Tibial nerve (tissue), 4 donors: ENCODE results near the gene NOD2. TPM values are rescaled to one million over a fixed set of nuclear protein-coding genes. Genes with fewer than 3 reads are reported as not detected.

Experiments used
- DNase-seq, 2 donors: peaks; one replicate each; pipeline ENCODE4 v3.0.0-alpha.2; 2019; ENCODE audit warnings: low spot score in 2 of 2
- H3K27ac ChIP-seq, 4 donors: fragments of 200-600 bp; sonication (generic) in 3 of 4; one replicate each; pipeline ENCODE4 v1.5.1; 2017 to 2019; ENCODE audit warnings: mild to moderate bottlenecking in 1 of 4
- H3K27me3 ChIP-seq, 2 donors: fragments of 200-600 bp; sonication (generic) in 1 of 2; one replicate each; pipeline versions ENCODE4 v1.5.1 to v1.6.0; 2017 to 2019
- H3K36me3 ChIP-seq, 3 donors: fragments of 200-600 bp; sonication (generic); one replicate each; pipeline ENCODE4 v1.5.1; 2018 to 2019
- H3K4me1 ChIP-seq, 4 donors: fragments of 200-600 bp; sonication (generic) in 3 of 4; one replicate each; pipeline ENCODE4 v1.5.1; 2017 to 2019
- H3K4me3 ChIP-seq, 4 donors: fragments of 200-600 bp; sonication (generic) in 3 of 4; one replicate each; pipeline ENCODE4 v1.5.1; 2017 to 2019; ENCODE audit warnings: mild to moderate bottlenecking in 1 of 4, moderate library complexity in 1 of 4
- H3K9me3 ChIP-seq, 4 donors: fragments of 200-600 bp; sonication (generic) in 3 of 4; one replicate each; pipeline ENCODE4 v1.5.1; 2017 to 2019
- CTCF ChIP-seq, 5 experiments: fragments of 200-600 bp in 3 of 5; fragments of 450-650 bp in 2 of 5; sonication (generic) in 3 of 5; IDR thresholded peaks; one replicate each; pipeline ENCODE4 v1.5.1; 2016 to 2019; ENCODE audit warnings: antibody characterized with exemption in 5 of 5, mild to moderate bottlenecking in 3 of 5, moderate library complexity in 2 of 5
- EP300 ChIP-seq, 2 donors: sonication (generic); formaldehyde crosslinking; IDR thresholded peaks; one replicate each; pipeline ENCODE4 v1.6.1; 2017; ENCODE audit warnings: antibody characterized with exemption in 2 of 2, mild to moderate bottlenecking in 1 of 2
- POLR2A ChIP-seq, 2 donors: fragments of 450-650 bp; IDR thresholded peaks; one replicate each; pipeline ENCODE4 v1.6.1; 2017; ENCODE audit warnings: antibody characterized with exemption in 2 of 2, mild to moderate bottlenecking in 2 of 2, moderate library complexity in 2 of 2
- WGBS, 2 donors: methylation state at CpG; one replicate each; pipeline ENCODE4 v1.1.5; 2018; 5-methylcytosine and 5-hydroxymethylcytosine counted together
- total RNA-seq, 4 donors: library from RNA; depleted of rRNA; stranded (reverse); fragments of >200 nt; gene quantifications; one replicate each; pipeline ENCODE4 v1.1.0, GENCODE V29; 2016

Gene NOD2
- total RNA-seq, 4 donors from 2014 or later: 1.3 to 10.2 (median 2.7) TPM

GRCh38 chr16:50765260-50765659 lies 71.9 kb downstream of the NOD2 start:
- WGBS, 2 donors: 94 to 97% methylated on average over 1 of the region's 1 CpG
- peaks cover 0 to 10% (median 4%) of the 10 kb centered on the region in 4 donors for H3K9me3 ChIP-seq
- H3K4me1 ChIP-seq: peaks cover 0 to 19% (median 1%) of the 10 kb centered on the region in 4 donors
- H3K27me3 ChIP-seq: no peaks in the 10 kb centered on the region
- TF ChIP-seq CTCF (IDR thresholded peaks at IDR 0.05) (no peak), POLR2A (IDR thresholded peaks at IDR 0.05) (no peak), EP300 (IDR thresholded peaks at IDR 0.05) (no peak)
- H3K27ac ChIP-seq: no peak overlapping the region
- H3K36me3 ChIP-seq: peaks cover 0 to 45% (median 0%) of the 10 kb centered on the region in 3 donors
- no peak for DNase-seq
- no peak overlapping the region for H3K4me3 ChIP-seq

- Histone ChIP-seq H3K4me3 (no peak overlapping the region), H3K27me3 (no peaks in the 10 kb centered on the region), H3K4me1 (peaks cover 0 to 18% (median 1%) of the 10 kb centered on the region in 4 donors), H3K9me3 (peaks cover 0 to 10% (median 4%) of the 10 kb centered on the region in 4 donors), H3K27ac (no peak overlapping the region), H3K36me3 (peaks cover 0 to 51% (median 0%) of the 10 kb centered on the region in 3 donors)
- no peak for DNase-seq
- WGBS, 2 donors: 93 to 100% methylated on average over 1 of the region's 1 CpG
- TF ChIP-seq CTCF (IDR thresholded peaks at IDR 0.05) (no peak), POLR2A (IDR thresholded peaks at IDR 0.05) (no peak), EP300 (IDR thresholded peaks at IDR 0.05) (no peak)
These were observed 72.5 kb downstream of the NOD2 start for GRCh38 chr16:50765861-50766260.

DNA sequence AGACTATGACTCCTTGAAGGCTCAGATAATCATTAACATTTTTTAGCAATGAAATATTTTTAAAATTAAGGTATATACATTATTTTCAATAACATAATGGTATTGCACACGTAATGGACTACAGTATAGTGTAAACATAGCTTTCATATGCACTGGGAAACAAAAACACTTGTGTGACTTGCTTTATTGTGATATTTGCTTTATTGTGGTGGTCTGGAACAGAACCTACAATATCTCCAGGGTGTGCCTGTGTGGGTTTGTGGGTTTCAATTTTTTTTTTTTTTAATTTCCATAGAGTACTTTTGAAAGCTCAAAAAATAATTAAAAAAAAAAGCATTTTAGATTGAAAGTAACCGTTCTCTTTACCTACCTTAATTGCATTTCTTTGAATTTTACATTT lies 73.8 kb downstream of the NOD2 start:
- peaks cover 0 to 9% (median 0%) of the 10 kb centered on the region in 4 donors for H3K4me1 ChIP-seq
- no peak for DNase-seq

DNA sequence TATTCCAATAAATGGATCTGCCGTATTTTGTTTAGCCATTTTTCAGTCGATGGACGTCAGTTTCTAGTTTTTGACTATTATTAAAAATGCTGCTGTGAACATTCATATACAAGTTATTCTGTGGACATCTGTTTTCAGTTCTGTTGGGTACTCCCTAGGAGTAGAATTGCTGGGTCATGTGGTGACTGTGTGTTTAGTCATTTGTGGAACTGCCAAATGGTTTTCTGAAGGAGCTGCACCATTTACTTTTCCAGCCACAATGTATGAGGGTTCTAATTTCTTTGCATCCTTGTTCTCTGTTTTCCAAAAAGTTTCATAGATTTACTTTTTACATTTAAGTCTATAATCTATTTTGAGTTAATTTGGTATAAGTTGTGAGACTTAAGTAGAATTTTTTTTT lies 78.0 kb downstream of the NOD2 start:
- no peaks in the 10 kb centered on the region for H3K27me3 ChIP-seq
- H3K27ac ChIP-seq: no peak overlapping the region
- no peak for DNase-seq
- TF ChIP-seq EP300 (IDR thresholded peaks at IDR 0.05): no peak
- TF ChIP-seq CTCF (IDR thresholded peaks at IDR 0.05): no peak
- no peak for TF ChIP-seq POLR2A (IDR thresholded peaks at IDR 0.05)
- 95 to 96% methylated on average over 3 of the region's 3 CpGs for WGBS, 2 donors
- peaks cover 0 to 4% (median under 1%) of the 10 kb centered on the region in 4 donors for H3K9me3 ChIP-seq
- no peak overlapping the region for H3K4me3 ChIP-seq
- H3K36me3 ChIP-seq: peaks cover 0 to 34% (median 0%) of the 10 kb centered on the region in 3 donors
- H3K4me1 ChIP-seq: no peaks in the 10 kb centered on the region

More for the DNA sequence above, 73.8 kb downstream of the NOD2 start:
- whole genome bisulfite sequencing, 2 donors: 89 to 92% methylated on average over 2 of the region's 2 CpGs
- Histone ChIP-seq H3K9me3 (peaks cover 0 to 10% (median 4%) of the 10 kb centered on the region in 4 donors), H3K27me3 (no peaks in the 10 kb centered on the region), H3K36me3 (peaks cover 0 to 54% (median 0%) of the 10 kb centered on the region in 3 donors), H3K27ac (no peak overlapping the region), H3K4me3 (no peak overlapping the region)
- TF ChIP-seq EP300 (IDR thresholded peaks at IDR 0.05) (no peak), CTCF (IDR thresholded peaks at IDR 0.05) (no peak), POLR2A (IDR thresholded peaks at IDR 0.05) (no peak)

- no peaks in the 10 kb centered on the region for H3K27me3 ChIP-seq
- no peak overlapping the region for H3K4me3 ChIP-seq
- TF ChIP-seq EP300 (IDR thresholded peaks at IDR 0.05) (no peak), POLR2A (IDR thresholded peaks at IDR 0.05) (no peak), CTCF (IDR thresholded peaks at IDR 0.05) (no peak)
- no peaks in the 10 kb centered on the region for H3K4me1 ChIP-seq
- no peak for DNase-seq
- no peak overlapping the region for H3K27ac ChIP-seq
- no peaks in the 10 kb centered on the region for H3K9me3 ChIP-seq
- peaks cover 0 to 29% (median 0%) of the 10 kb centered on the region in 3 donors for H3K36me3 ChIP-seq
- 92 to 96% methylated on average over 5 of the region's 5 CpGs for WGBS, 2 donors
These were observed 81.0 kb downstream of the NOD2 start for GRCh38 chr16:50774405-50774804.
